PC-3 (cell line): Measurements from ENCODE around the gene ITSN1. TPM values are rescaled to one million over a fixed set of nuclear protein-coding genes. Genes with fewer than 3 reads are reported as not detected.

Experiments used
- ATAC-seq: fragments of 200-7000 bp; cut with Tn5 transposase; 2 replicates; pipeline ENCODE4 v1.9.1; 2020; ENCODE audit warnings: mild to moderate bottlenecking, moderate library complexity
- BruUV-seq: library from RNA; stranded (reverse); fragments of 400-500 nt; replicated peaks from 2 replicates; lab custom pipeline; 2021; lab: Mats Ljungman, UMichigan
- CTCF ChIA-PET: fragments of 300-600 bp; sonication (Branson Sonifier 250); formaldehyde crosslinking; loops from one replicate; lab custom pipeline; 2022; ENCODE audit warnings: antibody characterized with exemption; lab: Charles Lee
- POLR2A ChIA-PET: fragments of 300-600 bp; sonication (Branson Sonifier 250); formaldehyde crosslinking; loops from one replicate; lab custom pipeline; 2022; ENCODE audit warnings: antibody characterized with exemption; ENCODE audit not compliant: unreplicated experiment; lab: Charles Lee
- DNase-seq: peaks from one replicate; pipeline ENCODE4 v3.0.0-alpha.2; 2015
- H2AFZ ChIP-seq: fragments of 300-600 bp; sonication (generic); 2 replicates; pipeline ENCODE4 v1.6.0; 2016; ENCODE audit warnings: antibody characterized with exemption, low read length
- H3F3A ChIP-seq: fragments of 300-600 bp; sonication (generic); one replicate; pipeline ENCODE4 v1.6.0; 2017; ENCODE audit warnings: antibody characterized with exemption, low read length, control low read depth, mild to moderate bottlenecking; ENCODE audit not compliant: unreplicated experiment
- H3K27ac ChIP-seq: fragments of 300-600 bp; sonication (generic); 2 replicates; pipeline ENCODE4 v1.5.1; 2016; ENCODE audit warnings: mild to moderate bottlenecking, low read length
- H3K27me3 ChIP-seq: fragments of 300-600 bp; sonication (generic); 2 replicates; pipeline ENCODE4 v1.6.1; 2016; ENCODE audit warnings: low read length, mixed read lengths
- H3K36me3 ChIP-seq: fragments of 300-600 bp; sonication (generic); 2 replicates; pipeline ENCODE4 v1.6.1; 2016; ENCODE audit warnings: low read depth, mixed run types, low read length, mixed read lengths
- H3K4me1 ChIP-seq: fragments of 300-600 bp; sonication (generic); 2 replicates; pipeline ENCODE4 v1.5.1; 2016; ENCODE audit warnings: low read length; ENCODE audit not compliant: insufficient read depth
- H3K4me2 ChIP-seq: fragments of 300-600 bp; sonication (generic); 2 replicates; pipeline ENCODE4 v1.6.0; 2016; ENCODE audit warnings: low read length
- H3K4me3 ChIP-seq: fragments of 300-600 bp; sonication (generic); 2 replicates; pipeline ENCODE4 v1.5.1; 2016; ENCODE audit warnings: mild to moderate bottlenecking, low read length, mixed read lengths
- H3K79me2 ChIP-seq: fragments of 300-600 bp; sonication (generic); 2 replicates; pipeline ENCODE4 v1.6.1; 2017; ENCODE audit warnings: low read length, mixed read lengths
- H3K9ac ChIP-seq: fragments of 300-600 bp; sonication (generic); 2 replicates; pipeline ENCODE4 v1.6.0; 2016; ENCODE audit warnings: mild to moderate bottlenecking, low read length
- H3K9me2 ChIP-seq: fragments of 300-600 bp; sonication (generic); replicated peaks from 2 replicates; pipeline ENCODE4 v1.6.1; 2016; ENCODE audit warnings: mixed run types, low read length, mixed read lengths
- H3K9me3 ChIP-seq: fragments of 300-600 bp; sonication (generic); 2 replicates; pipeline ENCODE4 v1.6.1; 2016; ENCODE audit warnings: low read length, mixed read lengths
- H4K20me1 ChIP-seq: fragments of 300-600 bp; sonication (generic); 2 replicates; pipeline ENCODE4 v1.6.1; 2016; ENCODE audit warnings: low read length, mixed read lengths
- EZH2 ChIP-seq: fragments of 300-600 bp; sonication (generic); IDR thresholded peaks from one replicate; pipeline ENCODE4 v1.6.1; 2017; ENCODE audit warnings: antibody characterized with exemption, mild to moderate bottlenecking, low read length; ENCODE audit not compliant: unreplicated experiment
- EZH2phosphoT487 ChIP-seq: fragments of 300-600 bp; sonication (generic); IDR thresholded peaks from 2 replicates; pipeline ENCODE4 v1.6.1; 2018; ENCODE audit warnings: mild to moderate bottlenecking, antibody characterized with exemption, low read length, borderline replicate concordance
- intact Hi-C: fragments of 100-400 bp; cut with micrococcal nuclease; formaldehyde crosslinking; loops from 2 replicates; pipeline ENCODE4 v1.9.0; 2023
- total RNA-seq: library from RNA; depleted of rRNA; stranded (reverse); fragments of >200 nt; gene quantifications from 2 replicates; pipeline ENCODE4 v1.2.3, GENCODE V29; 2014
- TF ChIP-seq, protein P1 (sequence below): fragments of 300-600 bp; sonication (generic); conservative IDR thresholded peaks from 2 replicates; pipeline ENCODE4 v1.5.1; 2017; ENCODE audit warnings: antibody characterized with exemption, low read depth, mild to moderate bottlenecking, low read length

ITSN1 gene
- total RNA-seq, 1 experiment from 2014 or later: 45.6 TPM

DNA sequence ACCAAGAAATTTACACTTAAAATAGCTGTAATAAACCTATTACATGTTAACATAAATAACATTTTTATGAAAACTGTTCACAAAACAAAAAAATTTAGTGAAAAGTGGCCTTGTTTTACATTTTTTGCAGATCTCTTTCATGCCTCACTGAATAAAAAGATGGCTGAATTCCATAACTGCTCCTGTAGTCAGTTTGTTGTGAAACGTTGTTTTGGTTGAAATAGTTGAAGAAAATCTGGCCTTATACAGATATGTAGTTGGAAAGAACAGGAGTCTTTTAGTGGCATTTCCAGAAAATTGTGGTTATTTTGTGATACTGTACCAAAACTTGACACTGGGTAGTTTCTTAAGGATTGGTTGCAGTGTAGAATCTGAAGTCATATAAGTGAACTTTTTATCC lies 18.1 kb downstream of the ITSN1 start:
- intact Hi-C loops: no loop called here

GRCh38 chr21:33661146-33661545 lies 18.8 kb downstream of the ITSN1 start:
- H3K9ac ChIP-seq: no peak overlapping the region
- DNase-seq (peak; percentile 73), ATAC-seq (peak; percentile 92)
- intact Hi-C loops: loop anchor here (1.0 kb wide), 1 partner anchor 140 kb away; no protein-coding TSS in a partner anchor
- peaks cover 9% of the 10 kb centered on the region for H3K4me1 ChIP-seq
- CTCF ChIA-PET: interaction anchor here (0.7 kb wide), 1 partner anchor 55 kb away, joined by 3 read pairs; no protein-coding TSS in a partner anchor
- H2AFZ ChIP-seq: no peak overlapping the region
- H3K4me3 ChIP-seq: no peak overlapping the region
- no peaks in the 10 kb centered on the region for H3K9me2 ChIP-seq
- H3K9me3 ChIP-seq: peaks cover 20% of the 10 kb centered on the region
- no peak overlapping the region for H3K27ac ChIP-seq
- peaks cover 67% of the 10 kb centered on the region for H3K79me2 ChIP-seq
- H4K20me1 ChIP-seq: no peaks in the 10 kb centered on the region
- H3K4me2 ChIP-seq: no peak overlapping the region
- no peak for TF ChIP-seq EZH2
- TF ChIP-seq EZH2phosphoT487: no peak
- TF ChIP-seq, protein P1, sequence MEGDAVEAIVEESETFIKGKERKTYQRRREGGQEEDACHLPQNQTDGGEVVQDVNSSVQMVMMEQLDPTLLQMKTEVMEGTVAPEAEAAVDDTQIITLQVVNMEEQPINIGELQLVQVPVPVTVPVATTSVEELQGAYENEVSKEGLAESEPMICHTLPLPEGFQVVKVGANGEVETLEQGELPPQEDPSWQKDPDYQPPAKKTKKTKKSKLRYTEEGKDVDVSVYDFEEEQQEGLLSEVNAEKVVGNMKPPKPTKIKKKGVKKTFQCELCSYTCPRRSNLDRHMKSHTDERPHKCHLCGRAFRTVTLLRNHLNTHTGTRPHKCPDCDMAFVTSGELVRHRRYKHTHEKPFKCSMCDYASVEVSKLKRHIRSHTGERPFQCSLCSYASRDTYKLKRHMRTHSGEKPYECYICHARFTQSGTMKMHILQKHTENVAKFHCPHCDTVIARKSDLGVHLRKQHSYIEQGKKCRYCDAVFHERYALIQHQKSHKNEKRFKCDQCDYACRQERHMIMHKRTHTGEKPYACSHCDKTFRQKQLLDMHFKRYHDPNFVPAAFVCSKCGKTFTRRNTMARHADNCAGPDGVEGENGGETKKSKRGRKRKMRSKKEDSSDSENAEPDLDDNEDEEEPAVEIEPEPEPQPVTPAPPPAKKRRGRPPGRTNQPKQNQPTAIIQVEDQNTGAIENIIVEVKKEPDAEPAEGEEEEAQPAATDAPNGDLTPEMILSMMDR: no peak
- POLR2A ChIA-PET: no interaction called here
- no peaks in the 10 kb centered on the region for H3K27me3 ChIP-seq
- BruUV-seq: no TSS peak
- H3F3A ChIP-seq: no peaks in the 10 kb centered on the region
- H3K36me3 ChIP-seq: peaks cover 24% of the 10 kb centered on the region

More for the DNA sequence above, 18.1 kb downstream of the ITSN1 start:
- peaks cover 67% of the 10 kb centered on the region for H3K79me2 ChIP-seq
- H3K4me1 ChIP-seq: peaks cover 16% of the 10 kb centered on the region
- H3K4me2 ChIP-seq: no peak overlapping the region
- no peaks in the 10 kb centered on the region for H3F3A ChIP-seq
- no peak overlapping the region for H2AFZ ChIP-seq
- no peaks in the 10 kb centered on the region for H3K9me2 ChIP-seq
- H3K27ac ChIP-seq: no peak overlapping the region
- no peak overlapping the region for H3K4me3 ChIP-seq
- ATAC-seq: no peak
- TF ChIP-seq EZH2 (no peak), EZH2phosphoT487 (no peak)
- TF ChIP-seq, protein P1: no peak
- no peak overlapping the region for H3K9ac ChIP-seq
- H3K9me3 ChIP-seq: peaks cover 20% of the 10 kb centered on the region
- no TSS peak for BruUV-seq
- H3K27me3 ChIP-seq: no peaks in the 10 kb centered on the region
- no peaks in the 10 kb centered on the region for H4K20me1 ChIP-seq
- CTCF ChIA-PET: interaction anchor here (0.7 kb wide), 1 partner anchor 54 kb away, joined by 3 read pairs; no protein-coding TSS in a partner anchor
- DNase-seq: no peak
- POLR2A ChIA-PET: no interaction called here
- H3K36me3 ChIP-seq: peaks cover 24% of the 10 kb centered on the region

GRCh38 chr21:33662046-33662445 lies 19.7 kb downstream of the ITSN1 start:
- no peak for DNase-seq
- no peaks in the 10 kb centered on the region for H3F3A ChIP-seq
- H3K4me2 ChIP-seq: no peak overlapping the region
- H3K27me3 ChIP-seq: no peaks in the 10 kb centered on the region
- POLR2A ChIA-PET: no interaction called here
- H2AFZ ChIP-seq: no peak overlapping the region
- TF ChIP-seq EZH2phosphoT487: no peak
- TF ChIP-seq EZH2: no peak
- TF ChIP-seq, protein P1: no peak
- H3K27ac ChIP-seq: no peak overlapping the region
- no peak for ATAC-seq
- no peaks in the 10 kb centered on the region for H3K9me2 ChIP-seq
- CTCF ChIA-PET: no interaction called here
- intact Hi-C loops: no loop called here
- BruUV-seq: no TSS peak
- H3K9me3 ChIP-seq: peaks cover 20% of the 10 kb centered on the region
- no peak overlapping the region for H3K4me3 ChIP-seq
- H3K36me3 ChIP-seq: peaks cover 24% of the 10 kb centered on the region
- no peaks in the 10 kb centered on the region for H4K20me1 ChIP-seq
- peaks cover 4% of the 10 kb centered on the region; the same call in 1 of the 2 replicates for H3K4me1 ChIP-seq
- H3K9ac ChIP-seq: no peak overlapping the region
- H3K79me2 ChIP-seq: peaks cover 68% of the 10 kb centered on the region
